ENCODE measurements around the gene PUS7L.

- no peak for TF ChIP-seq CTCF (IDR thresholded peaks at IDR 0.05)
- TF ChIP-seq POLR2A (IDR thresholded peaks at IDR 0.05) = no peak
- TF ChIP-seq EP300 (IDR thresholded peaks at IDR 0.05; ENCODE audit: low read depth) = no peak
- no peak for TF ChIP-seq POLR2AphosphoS5 (IDR thresholded peaks at IDR 0.05)
Measured at GRCh38 chr12:43754015-43754414, 4.6 kb downstream of the PUS7L start.
